ENCODE data around the gene SEH1L. TPM values are rescaled to one million over a fixed set of nuclear protein-coding genes. Genes with fewer than 3 reads are reported as not detected.

Gene SEH1L
- total RNA-seq, 1 experiment from 2014 or later: 116 TPM

- ChIA-PET CTCF (no interaction called here), POLR2A (no interaction called here)
- no peak for DNase-seq
- Mint-ChIP-seq H3K27me3 (ENCODE audit: insufficient read depth, unreplicated experiment) (no peaks in the 10 kb centered on the region), H3K4me1 (ENCODE audit: low read depth, unreplicated experiment) (peaks cover 9% of the 10 kb centered on the region), H3K36me3 (ENCODE audit: insufficient read depth, unreplicated experiment) (peaks cover 57% of the 10 kb centered on the region), H3K9me3 (ENCODE audit: unreplicated experiment) (no peaks in the 10 kb centered on the region), H3K4me3 (ENCODE audit: unreplicated experiment) (no peak overlapping the region), H3K27ac (ENCODE audit: unreplicated experiment) (no peak overlapping the region)
- no TSS peak for BruUV-seq (replicated peaks)
- TF ChIP-seq CTCF (IDR thresholded peaks at IDR 0.05; ENCODE audit: insufficient read depth in 1 of 2, low read depth in 1 of 2, low read length in 1 of 2, severe bottlenecking in 1 of 2, unreplicated experiment in 1 of 2): no peak
- Histone ChIP-seq H3K27me3 (replicated peaks; ENCODE audit: control insufficient read depth, insufficient read depth, low read length) (no peaks in the 10 kb centered on the region), H3K9me3 (no peaks in the 10 kb centered on the region), H3K4me1 (no peaks in the 10 kb centered on the region), H3K36me3 (ENCODE audit: control insufficient read depth, insufficient read depth, low read length) (peaks cover 3% of the 10 kb centered on the region), H3K4me3 (ENCODE audit: low read depth, low read length) (no peak overlapping the region)
- intact Hi-C loops (cut with micrococcal nuclease; ENCODE audit: unreplicated experiment): no loop called here
Measured at GRCh38 chr18:13028869-13029268, 81.1 kb downstream of the SEH1L start.

GRCh38 chr18:13032173-13032572 lies 84.4 kb downstream of the SEH1L start:
- POLR2A ChIA-PET: no interaction called here
- Histone ChIP-seq H3K4me1 (no peaks in the 10 kb centered on the region), H3K9me3 (no peaks in the 10 kb centered on the region), H3K4me3 (ENCODE audit: low read depth, low read length) (no peak overlapping the region), H3K36me3 (ENCODE audit: control insufficient read depth, insufficient read depth, low read length) (peaks cover 3% of the 10 kb centered on the region), H3K27me3 (replicated peaks; ENCODE audit: control insufficient read depth, insufficient read depth, low read length) (no peaks in the 10 kb centered on the region)
- CTCF ChIA-PET: no interaction called here
- Mint-ChIP-seq H3K9me3 (ENCODE audit: unreplicated experiment) (no peaks in the 10 kb centered on the region), H3K4me3 (ENCODE audit: unreplicated experiment) (no peak overlapping the region), H3K27ac (ENCODE audit: unreplicated experiment) (no peak overlapping the region), H3K36me3 (ENCODE audit: insufficient read depth, unreplicated experiment) (peaks cover 39% of the 10 kb centered on the region), H3K4me1 (ENCODE audit: low read depth, unreplicated experiment) (no peaks in the 10 kb centered on the region), H3K27me3 (ENCODE audit: insufficient read depth, unreplicated experiment) (no peaks in the 10 kb centered on the region)
- TF ChIP-seq CTCF (IDR thresholded peaks at IDR 0.05; ENCODE audit: insufficient read depth in 1 of 2, low read depth in 1 of 2, low read length in 1 of 2, severe bottlenecking in 1 of 2, unreplicated experiment in 1 of 2): no peak
- intact Hi-C loops (cut with micrococcal nuclease; ENCODE audit: unreplicated experiment): no loop called here
- DNase-seq: no peak
- no TSS peak for BruUV-seq (replicated peaks)

GRCh38 chr18:13035249-13035914 lies 87.6 kb downstream of the SEH1L start:
- H3K36me3 ChIP-seq (ENCODE audit: control insufficient read depth, insufficient read depth, low read length): peaks cover 3% of the 10 kb centered on the region
- H3K27me3 Mint-ChIP-seq (ENCODE audit: insufficient read depth, unreplicated experiment): no peaks in the 10 kb centered on the region
- no peaks in the 10 kb centered on the region for H3K4me1 Mint-ChIP-seq (ENCODE audit: low read depth, unreplicated experiment)
- BruUV-seq (replicated peaks): no TSS peak
- no peaks in the 10 kb centered on the region for H3K9me3 Mint-ChIP-seq (ENCODE audit: unreplicated experiment)
- no peak overlapping the region for H3K27ac Mint-ChIP-seq (ENCODE audit: unreplicated experiment)
- CTCF ChIA-PET: no interaction called here
- H3K4me3 ChIP-seq (ENCODE audit: low read depth, low read length): no peak overlapping the region
- no peak overlapping the region for H3K4me3 Mint-ChIP-seq (ENCODE audit: unreplicated experiment)
- DNase-seq: no peak
- TF ChIP-seq CTCF (IDR thresholded peaks at IDR 0.05; ENCODE audit: insufficient read depth in 1 of 2, low read depth in 1 of 2, low read length in 1 of 2, severe bottlenecking in 1 of 2, unreplicated experiment in 1 of 2): no peak
- no peaks in the 10 kb centered on the region for H3K27me3 ChIP-seq (replicated peaks; ENCODE audit: control insufficient read depth, insufficient read depth, low read length)
- POLR2A ChIA-PET: interaction anchor here (0.6 kb wide), 1 partner anchor 148 kb away, joined by 4 read pairs; no protein-coding TSS in a partner anchor
- no peaks in the 10 kb centered on the region for H3K9me3 ChIP-seq
- intact Hi-C loops (cut with micrococcal nuclease; ENCODE audit: unreplicated experiment): no loop called here
- H3K36me3 Mint-ChIP-seq (ENCODE audit: insufficient read depth, unreplicated experiment): peaks cover 31% of the 10 kb centered on the region
- H3K4me1 ChIP-seq: no peaks in the 10 kb centered on the region
